Thoracic aorta (tissue), 2 donors: ENCODE results near the gene PTOV1. TPM values are rescaled to one million over a fixed set of nuclear protein-coding genes. Genes with fewer than 3 reads are reported as not detected.
A peak's percentile ranks its signal among the peaks of the same experiment; 100 is the strongest.

Source experiments
- ATAC-seq: fragments of 150-250 bp; one replicate; pipeline ENCODE4 v1.8.0; 2017; ENCODE audit warnings: low read depth; ENCODE audit not compliant: insufficient number of reproducible peaks, low FRiP score
- DNase-seq: peaks from one replicate; pipeline ENCODE4 v3.0.0-alpha.2; 2020; ENCODE audit warnings: low spot score
- H3K27ac ChIP-seq, 2 donors: fragments of 200-600 bp; sonication (generic); 1 replicate in 1 of 2; 2 replicates in 1 of 2; pipeline ENCODE4 v1.5.1; 2016; ENCODE audit warnings: mild to moderate bottlenecking in 2 of 2, moderate library complexity in 2 of 2
- H3K27me3 ChIP-seq: fragments of 200-600 bp; sonication (generic); replicated peaks from 2 replicates; pipeline ENCODE4 v1.6.0; 2016; ENCODE audit warnings: mild to moderate bottlenecking; ENCODE audit not compliant: insufficient read depth
- H3K36me3 ChIP-seq: fragments of 200-600 bp; sonication (generic); one replicate; pipeline ENCODE4 v1.5.1; 2016
- H3K4me1 ChIP-seq, 2 donors: fragments of 200-600 bp; sonication (generic); 1 replicate in 1 of 2; 2 replicates in 1 of 2; pipeline versions ENCODE4 v1.5.1 to v1.6.0; 2016; ENCODE audit warnings: low read depth in 2 of 2, mild to moderate bottlenecking in 1 of 2; ENCODE audit not compliant: control insufficient read depth in 1 of 2
- H3K4me3 ChIP-seq: fragments of 200-600 bp; sonication (generic); 2 replicates; pipeline ENCODE4 v1.5.1; 2016; ENCODE audit warnings: mild to moderate bottlenecking
- H3K9me3 ChIP-seq: fragments of 200-600 bp; sonication (generic); 2 replicates; pipeline ENCODE4 v1.5.1; 2016
- CTCF ChIP-seq: fragments of 200-600 bp; sonication (generic); IDR thresholded peaks from one replicate; pipeline ENCODE4 v1.5.1; 2019; ENCODE audit warnings: antibody characterized with exemption
- total RNA-seq, 2 donors: library from RNA; depleted of rRNA; stranded (reverse); fragments of >200 nt; gene quantifications; one replicate each; pipeline versions ENCODE4 v1.1.0 to v1.2.3, GENCODE V29; 2016

The PTOV1 gene
- total RNA-seq, 2 donors from 2014 or later: 62.9 to 72.2 TPM

GRCh38 chr19:49887665-49888509, 36.9 kb downstream of the PTOV1 start:
- ATAC-seq (no peak), DNase-seq (no peak)
- peaks cover 21% of the 10 kb centered on the region for H3K36me3 ChIP-seq

DNA sequence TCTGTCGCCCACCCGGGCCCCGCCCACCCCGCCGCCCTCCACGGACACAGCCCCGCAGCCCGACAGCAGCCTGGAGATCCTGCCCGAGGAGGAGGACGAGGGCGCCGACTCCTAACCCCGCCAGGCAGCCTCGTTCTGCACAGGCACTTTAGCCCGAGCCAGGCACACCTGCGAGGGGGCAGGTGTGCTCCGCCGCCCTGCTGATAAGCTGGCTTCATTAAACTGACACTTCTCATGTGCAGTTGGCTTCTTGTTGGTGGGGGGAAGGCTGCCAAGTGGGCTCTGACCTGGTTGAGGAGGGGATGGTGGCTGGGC, 37.5 kb downstream of the PTOV1 start:
- no peak overlapping the region for H3K4me3 ChIP-seq
- peaks cover 17% of the 10 kb centered on the region for H3K36me3 ChIP-seq
- TF ChIP-seq CTCF: no peak
- no peaks in the 10 kb centered on the region for H3K9me3 ChIP-seq
- ATAC-seq (no peak), DNase-seq (no peak)
- no peak overlapping the region for H3K27ac ChIP-seq
- peaks cover 0 to 4% of the 10 kb centered on the region in 2 donors for H3K4me1 ChIP-seq
- H3K27me3 ChIP-seq: no peaks in the 10 kb centered on the region

More at GRCh38 chr19:49887665-49888509, 36.9 kb downstream of the PTOV1 start:
- peaks cover 0 to 4% of the 10 kb centered on the region in 2 donors for H3K4me1 ChIP-seq
- H3K27me3 ChIP-seq: no peaks in the 10 kb centered on the region
- H3K27ac ChIP-seq: no peak overlapping the region
- no peak overlapping the region for H3K4me3 ChIP-seq
- TF ChIP-seq CTCF: no peak
- H3K9me3 ChIP-seq: no peaks in the 10 kb centered on the region

DNA sequence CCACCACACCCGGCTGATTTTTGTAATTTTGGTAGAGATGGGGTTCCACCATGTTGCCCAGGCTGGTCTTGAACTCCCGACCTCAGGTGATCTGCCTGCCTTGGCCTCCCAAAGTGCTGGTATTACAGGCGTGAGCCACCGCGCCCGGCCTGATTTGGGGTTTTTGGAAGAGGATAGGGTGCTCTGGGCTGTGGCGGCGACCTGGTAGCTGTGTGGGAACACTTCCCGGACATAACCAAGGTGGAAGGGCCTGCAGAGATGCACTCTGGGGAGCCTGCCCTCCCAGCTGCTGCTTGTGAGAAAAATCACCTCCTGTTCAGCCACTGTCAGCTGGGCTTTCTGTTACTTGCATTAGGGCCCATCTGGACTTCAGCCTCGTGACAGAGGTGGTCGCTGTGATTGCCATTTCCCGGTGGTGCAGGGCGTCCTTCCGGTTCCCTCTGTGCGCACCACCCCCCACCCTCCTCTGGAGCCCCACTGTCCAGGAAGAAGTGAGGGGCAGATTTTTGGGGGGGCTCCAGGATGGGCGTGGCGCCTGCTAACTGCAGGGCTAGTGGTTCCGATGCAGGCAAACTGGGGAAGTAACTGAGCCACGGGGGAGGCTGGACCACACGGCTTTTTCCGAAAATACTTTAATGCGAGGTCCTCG, 38.2 kb downstream of the PTOV1 start:
- Histone ChIP-seq H3K27me3 (no peaks in the 10 kb centered on the region), H3K9me3 (no peaks in the 10 kb centered on the region), H3K4me1 (peaks cover 0 to 4% of the 10 kb centered on the region in 2 donors), H3K36me3 (peaks cover 10% of the 10 kb centered on the region), H3K4me3 (no peak overlapping the region), H3K27ac (no peak overlapping the region)
- DNase-seq (no peak), ATAC-seq (no peak)
- no peak for TF ChIP-seq CTCF

DNA sequence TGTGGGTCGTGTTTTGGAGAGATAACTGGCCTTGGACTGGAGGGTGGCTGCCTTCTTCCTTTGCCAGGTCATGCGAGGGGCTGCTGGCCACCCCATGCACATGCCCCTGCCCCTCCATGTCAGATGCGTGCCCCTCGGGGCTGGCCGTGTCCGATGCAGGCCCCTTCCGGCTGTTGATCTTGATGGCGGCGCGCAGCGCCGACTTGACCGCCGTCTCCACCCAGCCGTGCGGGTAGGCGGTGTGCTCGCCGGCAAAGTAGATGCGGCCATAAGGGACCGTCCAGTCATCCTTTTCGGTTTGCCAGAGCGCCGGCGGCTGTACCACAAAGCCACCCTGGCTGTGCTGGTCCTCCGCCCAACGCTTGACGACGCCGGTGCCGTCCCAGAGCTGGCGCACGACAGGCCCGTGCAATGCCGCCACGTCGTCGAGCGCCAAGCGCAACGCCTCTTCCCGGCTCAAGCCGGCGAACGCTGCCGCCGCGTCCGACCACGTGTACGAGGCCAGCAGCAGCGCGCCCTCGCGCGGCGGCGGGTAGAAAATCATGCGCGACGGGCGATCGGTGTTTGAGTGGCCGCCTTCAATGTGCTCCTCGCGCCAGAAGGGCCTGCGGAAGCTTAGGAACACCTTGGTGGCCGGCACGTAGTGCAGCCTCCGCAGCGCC, 38.9 kb downstream of the PTOV1 start:
- Histone ChIP-seq H3K27me3 (no peaks in the 10 kb centered on the region), H3K27ac (no peak overlapping the region), H3K4me3 (peak overlapping the region; percentile 56), H3K36me3 (peaks cover 3% of the 10 kb centered on the region), H3K4me1 (peaks cover 0 to 4% of the 10 kb centered on the region in 2 donors), H3K9me3 (no peaks in the 10 kb centered on the region)
- peak; percentile 71 for TF ChIP-seq CTCF
- DNase-seq (no peak), ATAC-seq (no peak)
